HG03108 (cell line): ENCODE data around the gene NDST3.

Experiments used
- ATAC-seq: cut with Tn5 transposase; IDR thresholded peaks from one replicate; pipeline ENCODE4 v1.9.1; 2021; ENCODE audit warnings: moderate library complexity; ENCODE audit not compliant: unreplicated experiment

NDST3 gene

DNA sequence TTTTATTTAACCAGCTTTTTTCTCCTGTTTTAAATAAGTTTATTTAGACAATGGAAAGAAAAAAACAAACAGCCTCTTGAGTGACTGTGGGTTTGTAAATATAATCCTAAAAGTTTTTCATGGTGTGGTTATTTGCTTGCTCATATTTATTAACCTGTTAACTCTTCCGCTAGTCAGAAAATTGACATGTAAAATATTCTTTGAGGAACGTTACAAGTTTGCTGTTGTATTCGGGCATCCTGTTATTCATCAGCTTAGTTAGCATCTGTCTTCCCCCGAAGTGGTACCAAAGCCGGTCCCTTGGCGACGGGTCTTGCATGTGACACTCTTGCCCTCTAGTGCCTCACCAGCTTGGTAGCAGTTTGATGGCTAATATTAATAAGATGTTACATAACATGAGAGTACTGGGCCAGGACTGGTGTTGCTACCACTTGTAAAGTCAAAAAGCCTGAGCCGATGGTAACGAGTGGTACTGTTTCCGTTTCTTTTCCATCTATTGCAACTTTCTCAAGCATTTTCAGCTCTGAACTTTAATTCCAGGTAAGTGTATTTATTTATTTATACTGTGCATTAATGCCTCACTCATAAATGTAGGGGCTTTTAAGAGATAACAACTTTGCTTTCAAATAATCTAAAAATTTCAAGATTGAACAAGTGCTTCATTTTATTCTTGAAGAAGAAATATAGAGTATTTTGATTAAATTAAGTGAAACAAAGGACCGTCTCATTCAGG lies at the start of gene NDST3:
TSS of gene NDST3 (plus strand) at position 434 of the 733 bp plus-strand sequence. CDS start 19,425 bp downstream, outside the sequence.
- no peak for ATAC-seq

GRCh38 chr4:117986321-117986720 lies 48.0 kb upstream of the NDST3 start:
- ATAC-seq: no peak

- ATAC-seq: no peak
These were observed 46.8 kb upstream of the NDST3 start for GRCh38 chr4:117987464-117987863.

GRCh38 chr4:117996891-117997290 lies 37.4 kb upstream of the NDST3 start:
- ATAC-seq: no peak

- ATAC-seq: no peak
These were observed 30.2 kb upstream of the NDST3 start for GRCh38 chr4:118004088-118004487.

DNA sequence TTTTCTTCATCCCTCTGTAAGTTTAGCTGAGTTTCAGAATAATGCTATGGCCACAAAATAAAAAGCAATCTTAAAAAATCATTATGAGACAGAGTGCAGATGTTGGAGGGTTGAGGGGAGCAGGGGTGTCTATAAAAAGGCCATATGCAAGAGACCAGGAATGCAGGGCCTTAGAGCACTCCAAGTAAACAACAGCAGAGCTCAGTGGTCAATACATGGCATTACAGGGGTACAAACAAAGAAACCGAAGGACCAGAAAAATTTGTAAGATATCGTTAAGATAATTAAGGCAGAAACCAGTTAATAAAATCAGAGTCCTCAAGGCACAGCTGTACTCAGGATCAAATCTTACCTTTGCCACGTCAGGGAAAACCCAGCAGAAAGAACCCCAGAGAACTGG lies 28.4 kb upstream of the NDST3 start:
- ATAC-seq: no peak

DNA sequence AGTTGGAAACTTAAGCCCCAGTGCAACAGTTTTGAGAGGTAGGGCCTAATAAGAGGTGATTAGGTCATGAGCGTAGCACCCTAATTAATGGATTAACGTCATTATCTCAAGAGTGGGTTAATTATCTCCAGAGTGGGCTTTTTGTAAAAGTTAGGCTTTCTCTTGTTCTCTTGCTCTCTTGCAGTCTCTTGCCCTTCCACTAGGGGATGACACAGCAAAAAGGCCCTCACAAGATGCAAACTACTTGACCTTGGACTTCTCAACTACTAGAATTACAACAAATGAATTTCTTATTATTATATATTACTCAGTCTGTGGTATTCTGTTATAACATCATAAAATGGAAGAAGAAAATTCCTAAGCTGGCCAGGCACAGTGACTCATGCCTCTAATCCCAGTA lies 22.1 kb upstream of the NDST3 start:
- no peak for ATAC-seq

DNA sequence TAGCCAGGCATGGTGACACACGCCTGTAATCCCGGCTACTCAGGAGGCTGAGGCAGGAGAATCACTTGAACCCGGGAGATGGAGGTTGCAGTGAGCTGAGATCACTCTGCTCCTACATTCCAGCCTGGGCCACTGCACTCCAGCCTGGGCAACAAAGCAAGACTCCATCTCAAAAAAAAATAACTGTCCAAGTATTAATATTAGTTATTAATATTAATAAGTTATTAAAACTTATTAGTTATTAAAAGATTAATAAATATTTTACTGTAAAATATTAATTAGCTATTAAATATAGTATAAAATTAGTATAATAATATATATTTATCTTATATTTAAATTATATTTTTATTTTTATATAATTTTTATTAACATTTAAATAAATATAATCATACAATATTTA lies 19.5 kb upstream of the NDST3 start:
- ATAC-seq: no peak

GRCh38 chr4:118018381-118019145 lies 15.7 kb upstream of the NDST3 start:
- ATAC-seq: no peak

DNA sequence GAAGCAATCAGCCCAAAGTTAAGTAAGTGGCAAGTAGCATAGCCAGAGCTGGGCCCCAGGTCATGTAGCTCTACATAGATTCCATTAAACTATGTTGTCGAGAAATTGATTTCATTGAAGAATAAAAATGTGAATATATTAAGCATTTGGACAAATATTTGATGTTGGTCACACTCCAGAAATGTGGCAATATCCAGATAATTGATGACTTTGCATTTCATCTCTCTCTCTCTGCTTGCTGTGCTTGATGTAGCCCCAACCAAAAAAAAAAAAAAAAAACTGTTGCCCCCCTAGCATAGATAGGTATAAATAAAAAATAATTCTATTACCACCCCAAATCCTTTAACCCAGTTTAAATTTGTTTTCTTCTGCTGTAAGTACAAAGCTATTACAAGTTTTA lies 7.5 kb upstream of the NDST3 start:
- ATAC-seq: no peak

- no peak for ATAC-seq
These were observed 5.1 kb upstream of the NDST3 start for GRCh38 chr4:118029224-118029623.

GRCh38 chr4:118032691-118033090 lies 1.6 kb upstream of the NDST3 start:
- no peak for ATAC-seq

DNA sequence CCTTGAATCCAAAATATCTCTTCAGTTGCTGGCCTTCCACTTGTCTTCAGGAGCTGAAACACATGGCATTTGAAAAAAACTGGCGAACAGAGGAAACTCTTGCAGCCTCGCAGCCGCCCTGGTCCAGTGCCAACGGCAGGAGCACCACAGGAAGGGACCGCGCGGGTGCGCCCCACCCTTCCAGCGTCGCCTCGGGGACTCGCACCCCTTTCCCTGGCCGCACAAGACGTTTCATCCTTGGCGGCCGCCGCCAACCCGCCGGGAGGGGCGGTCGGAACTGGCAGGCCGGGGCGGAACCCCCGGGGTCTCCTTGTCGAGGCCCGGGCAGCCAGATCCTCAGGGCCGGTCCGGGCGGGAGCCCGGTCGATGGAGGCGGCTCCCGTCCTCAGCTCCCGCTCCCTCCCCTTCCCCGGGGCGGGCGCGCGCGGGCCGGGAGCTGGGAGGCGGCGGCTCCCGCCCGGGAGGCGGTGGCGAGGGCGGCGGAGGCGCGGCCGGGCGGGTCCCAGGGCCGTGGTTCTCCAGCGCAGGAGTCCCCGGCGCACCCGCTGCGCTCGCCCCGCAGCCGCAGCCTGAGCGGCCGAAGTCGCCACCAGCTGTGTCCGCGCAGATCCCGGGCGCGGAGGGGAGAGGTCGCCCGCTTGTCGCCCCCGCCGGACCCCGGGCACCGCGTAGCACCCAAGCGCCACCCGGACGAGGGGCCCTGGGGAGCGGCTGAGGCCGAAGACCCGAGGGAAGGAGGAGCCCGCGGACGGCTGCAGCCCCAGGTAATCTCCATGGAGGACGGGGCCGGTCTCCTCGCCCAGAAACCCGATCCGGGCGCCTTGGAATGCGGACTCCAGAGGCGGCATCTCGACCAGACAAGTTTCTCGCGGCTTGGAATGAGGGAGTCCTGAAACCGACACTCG lies 886 bp upstream of the NDST3 start:
- no peak for ATAC-seq

DNA sequence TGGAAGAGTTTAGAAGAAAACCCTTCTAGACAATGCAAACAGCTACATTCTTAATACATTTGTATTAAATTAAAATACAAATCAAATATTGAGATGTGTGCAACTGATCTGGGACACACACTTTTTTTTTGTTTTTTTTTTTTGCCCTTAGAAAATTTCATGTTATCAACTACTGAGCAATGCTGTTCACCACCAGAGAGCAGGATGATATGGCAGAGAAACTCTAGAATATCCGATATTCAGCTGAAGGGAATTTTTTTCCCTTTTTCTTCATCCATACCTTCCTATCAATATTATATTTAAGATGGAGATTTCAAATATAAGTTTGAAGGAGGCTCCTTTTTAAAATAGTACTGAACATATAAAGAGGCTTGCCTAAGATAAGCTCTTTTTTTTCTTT lies 1.0 kb downstream of the NDST3 start:
- no peak for ATAC-seq

GRCh38 chr4:118036336-118036735 lies 2.0 kb downstream of the NDST3 start:
- no peak for ATAC-seq

- ATAC-seq: no peak
These were observed 3.7 kb downstream of the NDST3 start for GRCh38 chr4:118037955-118038354.

- ATAC-seq: no peak
These were observed 12.0 kb downstream of the NDST3 start for GRCh38 chr4:118046323-118046722.

DNA sequence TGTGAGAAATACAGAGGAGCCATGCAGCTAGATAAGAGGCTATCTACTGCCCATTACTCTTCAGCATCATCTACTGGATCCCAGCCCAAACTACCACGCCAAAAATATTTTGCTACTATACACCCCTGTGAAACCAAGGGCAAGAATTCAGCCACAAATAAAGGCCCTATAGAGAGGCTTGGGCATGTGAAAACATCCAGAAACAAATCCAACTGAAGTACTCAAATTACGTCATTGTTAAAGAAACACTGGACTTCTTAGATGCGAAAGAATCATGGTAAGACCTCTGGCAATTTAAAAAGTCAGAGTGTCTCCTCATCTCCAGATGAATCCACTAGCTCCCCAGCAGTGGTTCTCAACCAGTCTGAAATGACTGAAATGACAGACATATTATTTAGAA lies 12.8 kb downstream of the NDST3 start:
- ATAC-seq: no peak

GRCh38 chr4:118058955-118059354 lies 24.7 kb downstream of the NDST3 start:
- ATAC-seq: no peak

GRCh38 chr4:118059397-118059796 lies 25.1 kb downstream of the NDST3 start:
- no peak for ATAC-seq

- ATAC-seq: no peak
These were observed 42.9 kb downstream of the NDST3 start for GRCh38 chr4:118076958-118077766.
